ENCODE results near the gene FAM168A. TPM values are rescaled to one million over a fixed set of nuclear protein-coding genes. Genes with fewer than 3 reads are reported as not detected.
A peak's percentile ranks its signal among the peaks of the same experiment; 100 is the strongest.

Gene FAM168A
- total RNA-seq, 4 donors from 2014 or later: 31.1 to 50.8 (median 41.1) TPM

DNA sequence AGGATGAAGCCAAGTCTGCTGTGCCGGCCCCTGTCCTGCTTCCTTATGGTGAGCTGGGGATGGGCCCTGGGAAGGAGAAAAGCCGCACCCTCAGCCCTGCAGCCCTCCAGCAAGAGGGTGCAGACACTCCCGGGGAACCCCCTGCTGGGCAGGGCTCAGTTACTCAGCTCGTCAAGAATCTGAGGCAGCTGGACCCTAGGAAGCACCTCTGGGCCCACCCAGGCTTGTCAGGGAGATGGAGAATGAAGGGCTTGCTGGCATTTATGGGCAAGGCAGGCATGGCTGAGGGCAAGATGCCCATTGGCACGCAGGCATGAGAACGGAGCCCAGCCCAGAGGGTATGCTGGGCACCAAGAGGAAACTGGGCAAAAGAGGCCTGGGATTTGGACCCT is 208.8 kb downstream of the FAM168A start:
- H3K27me3 ChIP-seq: no peaks in the 10 kb centered on the region
- H3K4me3 ChIP-seq: no peak overlapping the region
- TF ChIP-seq POLR2A (IDR thresholded peaks at IDR 0.05; ENCODE audit: low read depth): no peak
- 82% methylated on average over 5 of the region's 6 CpGs for whole genome bisulfite sequencing
- no peaks in the 10 kb centered on the region for H3K36me3 ChIP-seq
- no peaks in the 10 kb centered on the region for H3K9me3 ChIP-seq
- intact Hi-C loops (cut with DNase I): no loop called here
- no peak for DNase-seq (ENCODE audit: extremely low spot score)
- no peak overlapping the region for H3K27ac ChIP-seq (replicated peaks in 1 of 4)
- H3K4me1 ChIP-seq: peaks cover 22 to 54% (median 33%) of the 10 kb centered on the region in 4 donors

DNA sequence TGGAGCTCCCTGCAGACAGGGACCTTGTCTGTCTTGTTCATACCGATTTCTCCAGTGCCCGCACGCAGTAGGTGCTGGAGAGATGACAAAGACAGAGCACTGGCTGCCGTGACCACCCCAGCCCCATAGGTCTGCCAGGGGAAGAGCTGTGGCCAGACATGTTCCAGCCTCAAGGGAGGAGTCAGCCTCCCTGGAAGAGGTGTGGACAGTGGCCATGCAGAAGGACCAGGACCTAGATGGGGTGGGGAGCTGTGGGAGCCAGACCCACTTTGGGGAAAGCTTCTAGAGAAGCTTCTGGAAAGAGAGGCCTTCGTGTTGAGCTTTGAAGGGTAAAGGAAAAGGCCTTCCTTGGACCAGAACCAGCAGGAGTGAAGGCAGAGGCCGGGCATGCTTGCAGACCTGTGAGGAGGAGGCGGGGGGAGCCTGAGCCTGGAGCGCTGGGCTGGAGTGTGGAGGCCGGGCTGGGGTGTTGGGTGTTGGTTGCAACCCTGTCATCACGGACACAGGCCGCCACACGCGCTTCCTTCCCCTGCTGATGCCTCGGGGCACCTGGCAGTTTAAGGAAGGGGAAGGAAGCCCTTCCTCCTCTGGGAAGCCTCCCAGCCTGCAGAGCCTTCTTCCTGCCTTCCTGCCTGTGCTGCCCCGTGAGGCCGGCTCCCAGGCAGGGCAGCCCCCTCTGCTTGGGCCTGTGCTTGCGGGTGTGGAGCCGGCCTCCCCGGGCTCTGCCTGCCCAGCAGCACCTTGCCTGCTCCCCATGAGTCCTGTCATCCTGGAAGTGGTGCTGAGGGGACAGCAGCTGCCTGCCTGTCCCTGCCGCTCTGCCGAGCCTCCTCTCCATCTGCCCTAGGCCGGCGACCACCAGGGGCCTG is 209.4 kb downstream of the FAM168A start:
- TF ChIP-seq EP300 (IDR thresholded peaks at IDR 0.05): no peak
- no peak for TF ChIP-seq POLR2A (IDR thresholded peaks at IDR 0.05; ENCODE audit: low read depth)
- TF ChIP-seq, protein P1, sequence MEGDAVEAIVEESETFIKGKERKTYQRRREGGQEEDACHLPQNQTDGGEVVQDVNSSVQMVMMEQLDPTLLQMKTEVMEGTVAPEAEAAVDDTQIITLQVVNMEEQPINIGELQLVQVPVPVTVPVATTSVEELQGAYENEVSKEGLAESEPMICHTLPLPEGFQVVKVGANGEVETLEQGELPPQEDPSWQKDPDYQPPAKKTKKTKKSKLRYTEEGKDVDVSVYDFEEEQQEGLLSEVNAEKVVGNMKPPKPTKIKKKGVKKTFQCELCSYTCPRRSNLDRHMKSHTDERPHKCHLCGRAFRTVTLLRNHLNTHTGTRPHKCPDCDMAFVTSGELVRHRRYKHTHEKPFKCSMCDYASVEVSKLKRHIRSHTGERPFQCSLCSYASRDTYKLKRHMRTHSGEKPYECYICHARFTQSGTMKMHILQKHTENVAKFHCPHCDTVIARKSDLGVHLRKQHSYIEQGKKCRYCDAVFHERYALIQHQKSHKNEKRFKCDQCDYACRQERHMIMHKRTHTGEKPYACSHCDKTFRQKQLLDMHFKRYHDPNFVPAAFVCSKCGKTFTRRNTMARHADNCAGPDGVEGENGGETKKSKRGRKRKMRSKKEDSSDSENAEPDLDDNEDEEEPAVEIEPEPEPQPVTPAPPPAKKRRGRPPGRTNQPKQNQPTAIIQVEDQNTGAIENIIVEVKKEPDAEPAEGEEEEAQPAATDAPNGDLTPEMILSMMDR (IDR thresholded peaks at IDR 0.05): no peak
- TF ChIP-seq POLR2AphosphoS5 (IDR thresholded peaks at IDR 0.05): no peak
- Histone ChIP-seq H3K4me3 (no peak overlapping the region), H3K27me3 (no peaks in the 10 kb centered on the region), H3K36me3 (no peaks in the 10 kb centered on the region), H3K4me1 (peaks cover 29 to 60% (median 38%) of the 10 kb centered on the region in 4 donors), H3K27ac (replicated peaks in 1 of 4) (no peak overlapping the region), H3K9me3 (no peaks in the 10 kb centered on the region)
- DNase-seq (ENCODE audit: extremely low spot score): no peak
- WGBS: 58% methylated on average over 14 of the region's 23 CpGs
- intact Hi-C loops (cut with DNase I): no loop called here

DNA sequence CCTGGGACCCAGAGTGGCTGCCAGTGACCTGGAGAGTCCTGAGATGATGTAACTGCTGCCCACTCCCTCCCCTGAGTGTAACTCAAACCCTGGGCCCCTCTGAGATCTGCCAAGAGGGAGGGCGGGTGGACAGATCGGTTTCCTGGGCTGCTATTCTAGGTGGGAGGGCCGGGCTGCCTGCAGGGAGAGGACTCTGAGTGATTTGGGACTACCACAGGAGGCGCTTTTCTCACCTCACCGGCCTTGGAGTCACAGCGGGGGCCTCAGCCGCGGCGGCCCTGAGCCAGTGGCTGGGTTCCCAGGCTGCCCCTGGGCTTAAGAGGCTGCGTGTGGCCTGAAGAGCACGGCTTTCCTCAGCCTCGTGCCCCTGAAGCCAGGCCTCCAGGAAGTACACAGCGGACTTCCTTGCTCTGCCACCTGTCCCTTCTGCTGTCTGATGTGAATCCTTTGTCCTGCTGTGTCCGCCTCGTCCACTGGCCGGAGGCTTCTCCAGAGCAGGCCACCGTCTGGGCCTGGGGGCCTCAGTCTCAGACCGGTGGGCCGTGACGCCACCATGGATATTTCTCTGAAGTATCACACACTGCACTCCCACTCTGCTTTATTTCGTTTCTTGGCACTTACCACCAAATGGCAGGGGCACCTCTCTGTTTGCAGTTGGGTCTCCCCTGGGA is 210.2 kb downstream of the FAM168A start:
- H3K4me1 ChIP-seq: peaks cover 36 to 62% (median 45%) of the 10 kb centered on the region in 4 donors
- no peak overlapping the region for H3K4me3 ChIP-seq
- no peak for DNase-seq (ENCODE audit: extremely low spot score)
- 88% methylated on average over 11 of the region's 21 CpGs for WGBS
- no peaks in the 10 kb centered on the region for H3K36me3 ChIP-seq
- H3K27ac ChIP-seq (replicated peaks in 1 of 4): no peak overlapping the region
- TF ChIP-seq, protein P1 (IDR thresholded peaks at IDR 0.05): no peak
- no peak for TF ChIP-seq EP300 (IDR thresholded peaks at IDR 0.05)
- TF ChIP-seq POLR2AphosphoS5 (IDR thresholded peaks at IDR 0.05): no peak
- TF ChIP-seq POLR2A (IDR thresholded peaks at IDR 0.05; ENCODE audit: low read depth): no peak
- H3K9me3 ChIP-seq: no peaks in the 10 kb centered on the region
- no peaks in the 10 kb centered on the region for H3K27me3 ChIP-seq
- intact Hi-C loops (cut with DNase I): no loop called here

DNA sequence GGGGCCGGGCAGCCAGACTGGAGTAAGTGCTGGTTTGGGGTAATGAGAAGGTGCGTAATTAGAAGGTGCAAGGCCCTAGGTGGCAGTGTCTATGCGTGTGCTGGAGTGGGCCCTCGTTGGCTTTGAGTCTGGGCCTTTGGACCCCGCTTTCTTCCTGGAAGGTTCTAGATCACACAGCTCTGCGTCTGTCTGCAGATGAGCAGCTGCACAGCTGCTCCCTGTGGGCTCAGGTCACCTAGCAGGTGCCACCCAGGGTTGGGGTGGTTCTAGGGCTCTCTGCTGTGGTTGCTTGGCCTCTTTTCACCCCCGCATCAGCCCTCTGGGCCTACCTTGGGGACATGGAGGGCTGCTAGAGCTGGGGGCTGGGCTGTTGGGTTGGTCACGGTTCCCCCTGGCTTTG is 211.4 kb downstream of the FAM168A start:
- Histone ChIP-seq H3K4me1 (peaks cover 45 to 70% (median 46%) of the 10 kb centered on the region in 4 donors), H3K4me3 (no peak overlapping the region), H3K27ac (replicated peaks in 1 of 4) (peak overlapping the region in 1 of 4 donors; percentile 16), H3K36me3 (no peaks in the 10 kb centered on the region), H3K9me3 (no peaks in the 10 kb centered on the region), H3K27me3 (no peaks in the 10 kb centered on the region)
- DNase-seq (ENCODE audit: extremely low spot score): no peak
- TF ChIP-seq EP300 (IDR thresholded peaks at IDR 0.05) (no peak), POLR2AphosphoS5 (IDR thresholded peaks at IDR 0.05) (no peak), POLR2A (IDR thresholded peaks at IDR 0.05; ENCODE audit: low read depth) (no peak)
- TF ChIP-seq, protein P1 (IDR thresholded peaks at IDR 0.05): no peak
- intact Hi-C loops (cut with DNase I): no loop called here
- 94% methylated on average over 7 of the region's 8 CpGs for WGBS

DNA sequence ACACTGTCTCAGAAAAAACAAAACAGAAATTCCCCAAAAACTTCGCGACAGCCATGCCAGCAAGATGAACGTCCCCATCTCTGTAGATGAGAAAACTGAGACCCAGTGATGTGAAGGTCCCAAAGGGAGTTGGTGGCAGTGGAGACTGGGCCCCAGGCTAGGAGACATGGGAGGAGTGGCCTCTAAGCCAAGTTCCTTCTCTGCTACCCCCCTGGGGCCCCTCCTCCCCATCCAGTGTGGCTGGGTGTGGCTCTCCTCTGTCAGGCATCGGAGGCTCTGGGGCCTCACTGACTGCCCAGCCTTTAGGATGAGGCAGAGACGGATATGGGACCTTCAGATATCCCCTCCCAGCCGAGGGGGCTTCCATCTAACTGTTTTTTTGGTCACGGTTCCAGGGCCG is 211.9 kb downstream of the FAM168A start:
- peak overlapping the region; percentile 13 to 38 (median 22) for H3K27ac ChIP-seq (replicated peaks in 1 of 4)
- intact Hi-C loops (cut with DNase I): no loop called here
- no peaks in the 10 kb centered on the region for H3K9me3 ChIP-seq
- H3K4me3 ChIP-seq: no peak overlapping the region
- peaks cover 45 to 70% (median 46%) of the 10 kb centered on the region in 4 donors for H3K4me1 ChIP-seq
- DNase-seq (ENCODE audit: extremely low spot score): no peak
- no peaks in the 10 kb centered on the region for H3K27me3 ChIP-seq
- TF ChIP-seq POLR2A (IDR thresholded peaks at IDR 0.05; ENCODE audit: low read depth) (no peak), POLR2AphosphoS5 (IDR thresholded peaks at IDR 0.05) (no peak), EP300 (IDR thresholded peaks at IDR 0.05) (no peak)
- TF ChIP-seq, protein P1 (IDR thresholded peaks at IDR 0.05): no peak
- 70% methylated on average over 8 of the region's 8 CpGs for WGBS
- no peaks in the 10 kb centered on the region for H3K36me3 ChIP-seq

Measured in esophagus muscularis mucosa (tissue), 4 donors.